Upper lobe of right lung (tissue), 1 donor: ENCODE data around the gene ZC3H12A. TPM values are rescaled to one million over a fixed set of nuclear protein-coding genes. Genes with fewer than 3 reads are reported as not detected.
"Not testable (repeated sequence)": the region's sequence is repeated elsewhere in the genome, so short reads cannot be mapped to it uniquely, and the experiment has no call there.

ENCODE experiments used
- ATAC-seq: fragments of 200-7000 bp; cut with Tn5 transposase; one replicate; pipeline ENCODE4 v1.9.1; 2020; ENCODE audit warnings: mild to moderate bottlenecking, moderate library complexity
- DNase-seq: peaks from one replicate; pipeline ENCODE4 v3.0.0-alpha.2; 2020
- H3K27ac ChIP-seq: fragments of 200-600 bp; one replicate; pipeline ENCODE4 v1.8.0; 2022
- H3K27me3 ChIP-seq: fragments of 200-600 bp; one replicate; pipeline ENCODE4 v1.8.0; 2022; ENCODE audit warnings: mild to moderate bottlenecking
- H3K36me3 ChIP-seq: fragments of 200-600 bp; one replicate; pipeline ENCODE4 v1.8.0; 2022
- H3K4me1 ChIP-seq: fragments of 200-600 bp; one replicate; pipeline ENCODE4 v1.8.0; 2022
- H3K4me3 ChIP-seq: fragments of 200-600 bp; one replicate; pipeline ENCODE4 v1.8.0; 2022; ENCODE audit warnings: mild to moderate bottlenecking
- H3K9me3 ChIP-seq: fragments of 200-600 bp; one replicate; pipeline ENCODE4 v1.8.0; 2022
- CTCF ChIP-seq: fragments of 200-600 bp; IDR thresholded peaks from one replicate; pipeline ENCODE4 v1.8.0; 2022; ENCODE audit warnings: antibody characterized with exemption
- intact Hi-C: fragments of 100-400 bp; cut with DNase I; formaldehyde crosslinking; loops from one replicate; pipeline ENCODE4 v1.11.0; 2022
- total RNA-seq: library from RNA; stranded (reverse); fragmentation: NEBNext Ultra II Directional; extraction: Animal tissue kit (Norgen Biotek cat#: 25700); gene quantifications from one replicate; pipeline ENCODE4 v1.2.1, GENCODE V29; 2021
- donor health status: DM: no; HTN: yes; CAD: no; lungs with severe emphysema.

Gene ZC3H12A
- total RNA-seq, 1 donor from 2014 or later: 22.9 TPM

DNA sequence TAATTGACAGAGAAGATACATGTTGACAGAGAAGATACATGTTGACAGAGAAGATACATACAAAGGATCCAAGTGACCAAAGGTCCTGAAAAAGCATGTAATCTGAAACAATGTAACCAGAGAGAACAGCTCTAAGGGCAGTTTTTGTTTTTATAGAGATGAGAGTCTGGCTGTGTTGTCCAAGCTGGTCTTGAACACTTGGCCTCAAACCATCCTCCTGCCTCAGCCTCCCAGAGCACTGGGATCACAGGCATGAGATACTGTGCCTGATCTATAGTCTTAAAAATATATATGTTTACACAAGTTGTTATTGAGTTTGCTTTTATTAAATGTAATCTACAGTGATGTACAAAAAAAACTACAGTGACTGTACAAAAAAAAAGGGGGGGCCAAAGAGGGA, 27.7 kb downstream of the ZC3H12A start:
- DNase-seq (no peak), ATAC-seq (no peak)
- no peaks in the 10 kb centered on the region for H3K27me3 ChIP-seq
- no peak overlapping the region for H3K4me3 ChIP-seq
- no peaks in the 10 kb centered on the region for H3K9me3 ChIP-seq
- intact Hi-C loops: no loop called here
- no peak overlapping the region for H3K27ac ChIP-seq
- no peak for TF ChIP-seq CTCF
- peaks cover 65% of the 10 kb centered on the region for H3K36me3 ChIP-seq
- peaks cover 11% of the 10 kb centered on the region for H3K4me1 ChIP-seq

DNA sequence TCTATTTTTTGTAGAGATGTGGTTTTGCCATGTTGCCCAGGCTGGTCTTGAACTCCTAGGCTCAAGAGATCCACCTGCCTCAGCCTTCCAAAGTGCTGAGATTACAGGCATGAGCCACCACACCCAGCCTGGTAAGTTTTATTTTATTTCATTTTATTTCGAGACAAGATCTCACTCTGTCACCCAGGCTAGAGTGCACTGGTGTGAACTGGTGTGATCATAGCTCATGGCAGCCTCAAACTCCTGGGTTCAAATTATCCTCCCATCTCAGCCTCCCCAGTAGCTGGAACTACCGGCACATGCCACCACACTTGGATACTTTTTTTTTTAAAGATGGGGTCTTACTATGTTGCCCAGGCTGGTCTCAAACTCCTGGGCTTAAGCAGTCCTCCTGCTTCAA, 28.4 kb downstream of the ZC3H12A start:
- Histone ChIP-seq H3K4me1 (peaks cover 11% of the 10 kb centered on the region), H3K36me3 (peaks cover 72% of the 10 kb centered on the region)
- H3K4me3 ChIP-seq, H3K9me3 ChIP-seq, ATAC-seq, DNase-seq, intact Hi-C loops, H3K27me3 ChIP-seq, H3K27ac ChIP-seq: not testable (repeated sequence)

- peak; percentile 68 for ATAC-seq
- Histone ChIP-seq H3K27ac (no peak overlapping the region), H3K9me3 (no peaks in the 10 kb centered on the region), H3K27me3 (no peaks in the 10 kb centered on the region), H3K4me1 (peaks cover 3% of the 10 kb centered on the region), H3K36me3 (peaks cover 80% of the 10 kb centered on the region), H3K4me3 (no peak overlapping the region)
- no peak for DNase-seq
- no peak for TF ChIP-seq CTCF
- intact Hi-C loops: no loop called here
Measured at GRCh38 chr1:37506740-37507139, 32.4 kb downstream of the ZC3H12A start.

GRCh38 chr1:37509181-37509580, 34.8 kb downstream of the ZC3H12A start:
- DNase-seq (no peak), ATAC-seq (no peak)
- intact Hi-C loops: no loop called here
- no peaks in the 10 kb centered on the region for H3K9me3 ChIP-seq
- H3K36me3 ChIP-seq: peaks cover 74% of the 10 kb centered on the region
- TF ChIP-seq CTCF: no peak
- peaks cover 16% of the 10 kb centered on the region for H3K4me1 ChIP-seq
- H3K4me3 ChIP-seq: no peak overlapping the region
- no peak overlapping the region for H3K27ac ChIP-seq
- H3K27me3 ChIP-seq: no peaks in the 10 kb centered on the region

- DNase-seq (peak; percentile 73), ATAC-seq (peak; percentile 26)
Measured at GRCh38 chr1:37513795-37514349, 39.5 kb downstream of the ZC3H12A start.

More at GRCh38 chr1:37513795-37514349, 39.5 kb downstream of the ZC3H12A start:
- peak overlapping the region; percentile 95 for H3K27ac ChIP-seq
- peak overlapping the region; percentile 82 for H3K4me3 ChIP-seq
- H3K36me3 ChIP-seq: peaks cover 33% of the 10 kb centered on the region
- no peaks in the 10 kb centered on the region for H3K9me3 ChIP-seq
- no peak for TF ChIP-seq CTCF
- no peaks in the 10 kb centered on the region for H3K27me3 ChIP-seq
- intact Hi-C loops: no loop called here
- H3K4me1 ChIP-seq: peaks cover 22% of the 10 kb centered on the region
